HG02938 (cell line): Measurements from ENCODE around the gene CTH.
"Not testable (repeated sequence)": the region's sequence is repeated elsewhere in the genome, so short reads cannot be mapped to it uniquely, and the experiment has no call there.

Source experiments
- ATAC-seq: cut with Tn5 transposase; IDR thresholded peaks from one replicate; pipeline ENCODE4 v1.9.1; 2021; ENCODE audit warnings: mild to moderate bottlenecking, moderate library complexity; ENCODE audit not compliant: unreplicated experiment

Gene CTH

DNA sequence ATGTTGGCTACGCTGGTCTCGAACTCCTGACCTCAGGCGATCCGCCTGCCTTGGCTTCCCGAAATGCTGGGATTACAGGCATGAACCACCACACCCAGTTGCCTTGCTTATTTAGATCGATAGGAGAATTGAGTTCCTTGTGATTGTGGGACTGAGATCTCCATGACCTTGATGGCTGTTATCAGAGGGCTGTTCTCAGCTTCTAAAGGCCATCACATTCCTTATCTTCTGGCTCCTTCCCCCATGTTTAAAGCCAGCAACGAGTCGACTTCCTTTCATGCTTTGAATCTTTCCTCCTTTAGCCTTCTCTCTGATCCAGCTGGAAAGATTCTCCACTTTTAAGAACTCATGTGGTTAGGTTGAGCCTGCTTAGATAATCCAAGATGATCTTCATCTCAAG, 38.0 kb downstream of the CTH start:
- no peak for ATAC-seq

DNA sequence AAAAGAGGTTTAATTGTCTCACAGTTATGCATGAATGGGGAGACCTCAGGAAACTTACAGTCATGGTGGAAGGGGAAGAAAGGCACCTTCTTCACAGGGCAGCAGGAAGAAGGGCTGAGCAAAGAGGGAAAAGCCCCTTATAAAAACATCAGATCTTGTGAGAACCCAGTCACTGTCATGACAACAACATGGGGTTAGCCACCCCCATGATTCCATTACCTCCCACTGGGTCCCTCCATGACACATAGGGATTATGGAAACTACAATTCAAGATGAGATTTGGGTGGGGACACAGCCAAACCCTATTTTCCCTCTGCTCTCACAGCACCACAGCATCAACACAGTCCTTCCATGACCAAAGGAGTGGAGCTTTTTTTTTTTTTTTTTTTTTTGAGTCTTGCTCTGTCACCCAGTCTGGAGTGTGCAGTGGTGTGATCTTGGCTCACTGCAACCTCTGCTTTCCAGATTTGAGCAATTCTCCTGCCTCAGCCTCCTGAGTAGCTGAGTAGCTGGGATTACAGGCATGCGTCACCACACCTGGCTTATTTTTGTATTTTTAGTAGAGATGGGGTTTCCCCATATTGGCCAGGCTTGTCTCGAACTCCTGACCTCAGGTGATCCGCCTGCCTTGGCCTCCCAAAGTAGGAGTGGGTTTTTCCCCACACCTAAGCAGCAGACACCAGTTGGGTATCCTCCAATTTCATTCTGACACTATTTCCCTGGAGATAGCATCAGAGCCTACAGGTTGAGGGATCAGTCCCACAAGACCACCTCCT, 41.3 kb downstream of the CTH start:
- not testable (repeated sequence) for ATAC-seq

DNA sequence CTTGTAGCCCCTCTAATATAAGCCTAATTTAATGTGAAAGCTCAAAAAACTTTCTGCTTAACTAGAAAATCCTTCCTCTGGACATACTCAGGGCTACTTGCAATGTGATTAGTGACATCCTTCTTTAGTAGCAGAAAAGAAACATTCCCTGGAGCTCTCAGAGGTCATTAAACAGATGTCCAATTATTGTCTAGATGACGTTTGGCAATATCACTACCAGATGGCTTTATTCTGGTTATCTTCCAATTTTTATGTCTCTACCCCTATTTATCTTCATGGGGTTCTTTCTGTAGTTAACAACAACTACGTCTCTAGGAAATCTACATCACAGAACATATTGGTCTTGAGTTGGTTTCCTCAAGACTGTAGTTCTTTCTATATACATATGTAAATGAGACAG, 44.2 kb downstream of the CTH start:
- ATAC-seq = no peak

DNA sequence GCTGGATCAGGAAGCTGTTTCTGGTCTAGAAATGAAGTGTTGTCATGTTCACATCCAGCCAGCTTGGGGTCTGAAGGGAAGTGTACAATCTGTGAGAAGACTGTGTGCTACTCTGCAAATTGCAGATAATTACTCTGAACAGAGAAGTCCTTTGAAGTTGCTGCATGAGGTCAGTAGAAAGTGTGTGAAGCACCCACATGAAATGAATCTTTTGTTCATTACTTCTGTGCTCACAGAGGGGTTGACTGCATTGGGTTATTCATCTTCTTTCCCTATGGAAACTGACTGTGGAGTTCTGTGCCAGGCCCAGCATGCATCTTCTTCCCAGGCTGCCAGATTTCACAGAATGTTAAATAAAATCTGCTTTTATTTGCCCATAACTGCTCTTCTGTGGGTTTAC, 47.1 kb downstream of the CTH start:
- ATAC-seq = no peak

DNA sequence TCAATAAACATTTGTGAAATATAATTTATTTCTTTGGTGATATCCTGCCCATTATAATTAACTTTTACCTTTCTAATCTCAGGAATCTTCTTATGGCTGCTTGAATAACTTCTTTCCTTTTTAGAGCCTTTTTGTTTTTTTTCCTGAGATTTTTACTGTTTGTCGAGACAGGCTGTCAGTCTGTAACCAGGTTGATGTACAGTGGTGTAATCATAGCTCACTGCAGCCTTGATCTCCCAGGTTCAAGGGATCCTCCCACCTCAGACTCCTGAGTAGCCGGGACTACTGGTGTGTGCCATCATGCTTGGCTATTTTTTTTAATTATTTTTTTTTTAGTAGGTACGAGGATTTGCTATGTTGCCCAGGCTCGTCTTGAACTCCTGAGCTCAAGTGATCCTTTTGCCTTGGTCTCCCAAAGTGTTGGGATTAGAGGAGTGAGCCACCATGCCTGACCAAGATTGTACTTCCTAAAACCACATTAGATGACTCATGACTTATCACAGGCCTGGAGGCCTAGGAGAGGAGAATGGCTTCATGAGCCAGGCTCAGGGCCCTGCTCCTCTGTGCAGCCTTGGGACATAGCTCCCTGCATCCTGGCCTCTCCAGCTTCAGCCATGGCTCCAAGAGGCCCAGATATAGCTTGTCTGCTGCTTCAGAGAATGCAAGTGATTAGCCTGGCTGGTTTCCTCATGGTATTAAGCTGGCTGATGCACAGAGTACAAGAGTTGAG, 48.6 kb downstream of the CTH start:
- no peak for ATAC-seq

DNA sequence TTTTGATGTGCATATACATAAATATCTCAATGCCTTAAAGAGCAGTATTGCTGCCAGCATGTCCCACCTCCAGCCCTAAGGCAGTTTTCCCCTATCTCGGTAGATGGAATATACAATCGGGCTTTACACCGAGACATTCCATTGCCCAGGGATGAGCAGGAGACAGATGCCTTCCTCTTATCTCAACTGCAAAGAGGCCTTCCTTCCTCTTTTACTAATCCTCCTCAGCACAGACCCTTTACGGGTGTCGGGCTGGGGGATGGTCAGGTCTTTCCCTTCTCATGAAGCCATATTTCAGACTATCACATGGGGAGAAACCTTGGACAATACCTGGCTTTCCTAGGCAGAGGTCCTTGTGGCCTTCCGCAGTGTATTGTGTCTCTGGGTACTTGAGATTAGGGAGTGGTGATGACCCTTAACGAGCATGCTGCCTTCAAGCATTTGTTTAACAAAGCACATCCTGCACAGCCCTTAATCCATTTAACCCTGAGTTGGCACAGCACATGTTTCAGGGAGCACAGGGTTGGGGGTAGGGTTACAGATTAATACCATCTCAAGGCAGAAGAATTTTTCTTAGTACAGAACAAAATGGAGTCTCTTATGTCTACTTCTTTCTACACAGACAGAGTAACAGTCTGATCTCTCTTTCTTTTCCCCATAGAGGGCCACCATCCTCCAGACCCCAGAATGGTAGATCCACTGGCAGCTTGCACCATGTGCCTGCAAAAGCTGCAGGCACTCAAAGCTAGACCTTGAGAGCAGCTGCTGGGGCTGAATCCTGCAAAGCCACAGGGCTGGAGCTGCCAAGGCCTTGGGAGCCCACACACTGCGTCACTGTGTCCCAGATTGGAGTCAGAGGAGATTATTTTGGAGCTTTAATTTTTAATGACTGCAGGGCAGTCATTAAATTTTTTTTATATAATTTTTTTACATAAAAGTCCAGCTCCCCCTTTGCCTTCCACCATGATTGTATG, 50.0 kb downstream of the CTH start:
- ATAC-seq = not testable (repeated sequence)

DNA sequence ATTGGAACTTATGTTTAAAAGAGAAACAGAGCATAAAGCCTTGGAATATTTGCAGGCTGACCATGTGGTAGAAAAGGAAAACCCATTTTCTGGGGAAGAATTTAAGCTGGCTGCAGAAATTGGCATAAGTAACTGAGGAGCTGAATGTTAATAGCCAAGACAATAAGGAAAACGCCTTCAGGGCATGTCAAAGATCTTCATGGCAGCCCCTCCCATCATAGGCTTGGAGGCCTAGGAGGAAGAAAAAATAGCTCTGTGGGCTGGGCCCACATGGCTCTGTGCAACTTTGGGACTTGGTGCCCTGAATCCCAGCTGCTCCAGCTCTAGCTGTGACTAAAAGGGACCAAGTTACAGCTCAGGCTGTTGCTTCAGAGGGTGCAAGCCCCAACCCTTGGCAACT, 51.5 kb downstream of the CTH start:
- ATAC-seq = no peak

DNA sequence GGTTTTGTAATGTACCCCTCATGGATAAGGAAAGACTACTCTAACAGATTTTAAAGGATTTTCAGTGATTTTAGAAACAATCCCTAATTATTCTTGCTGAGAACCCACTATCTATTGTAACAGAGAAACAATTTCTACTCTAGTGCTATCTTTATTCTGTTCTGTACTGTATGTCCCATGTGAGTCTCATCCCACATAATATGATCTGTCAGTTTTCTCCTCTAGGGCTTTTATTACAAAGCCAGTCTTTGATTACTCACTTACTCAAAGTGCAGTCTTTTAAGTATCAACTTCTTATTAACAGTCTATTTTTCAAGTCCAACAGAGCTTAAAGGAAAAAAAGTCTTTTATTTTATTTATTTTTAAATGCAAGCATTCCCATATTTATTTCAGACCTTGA, 54.8 kb downstream of the CTH start:
- ATAC-seq = no peak

DNA sequence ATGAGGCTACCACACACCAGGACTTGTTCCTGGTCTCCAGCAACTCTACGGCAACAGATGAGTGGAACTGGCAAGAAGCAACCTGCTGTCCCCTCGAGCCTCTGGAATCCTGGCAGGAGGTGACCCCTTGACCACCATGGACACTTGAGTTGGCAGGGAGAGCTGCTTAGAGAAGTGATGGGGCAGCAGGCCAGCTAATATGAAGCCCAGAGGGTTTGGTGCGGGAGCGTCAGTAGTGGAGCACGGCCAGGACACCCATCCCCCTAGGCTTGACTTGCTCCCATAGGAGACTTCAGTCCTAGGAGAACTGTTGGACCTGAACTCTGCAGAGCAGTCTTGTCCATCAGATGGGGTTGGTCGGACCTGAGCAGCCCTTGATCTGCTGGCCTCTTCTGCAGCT, 56.5 kb downstream of the CTH start:
- ATAC-seq = no peak

DNA sequence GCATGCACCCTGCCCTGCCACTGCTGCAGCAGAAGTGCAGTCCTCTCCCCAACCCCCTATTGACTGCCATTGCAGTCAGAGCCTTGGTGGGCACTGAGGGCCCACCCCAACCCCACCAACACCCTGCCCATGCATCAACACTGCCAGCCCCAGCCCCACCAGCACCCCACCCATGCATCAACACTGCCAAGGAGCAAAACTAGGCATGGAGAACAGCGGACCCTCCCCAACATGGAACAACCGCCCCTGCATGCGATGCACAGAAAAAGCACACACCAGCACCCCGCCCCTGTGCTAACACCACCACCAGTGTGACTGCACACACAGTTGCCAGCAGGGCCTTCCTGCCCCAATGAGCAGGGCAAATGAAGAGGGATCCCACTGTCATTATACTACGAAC, 57.1 kb downstream of the CTH start:
- ATAC-seq = no peak

DNA sequence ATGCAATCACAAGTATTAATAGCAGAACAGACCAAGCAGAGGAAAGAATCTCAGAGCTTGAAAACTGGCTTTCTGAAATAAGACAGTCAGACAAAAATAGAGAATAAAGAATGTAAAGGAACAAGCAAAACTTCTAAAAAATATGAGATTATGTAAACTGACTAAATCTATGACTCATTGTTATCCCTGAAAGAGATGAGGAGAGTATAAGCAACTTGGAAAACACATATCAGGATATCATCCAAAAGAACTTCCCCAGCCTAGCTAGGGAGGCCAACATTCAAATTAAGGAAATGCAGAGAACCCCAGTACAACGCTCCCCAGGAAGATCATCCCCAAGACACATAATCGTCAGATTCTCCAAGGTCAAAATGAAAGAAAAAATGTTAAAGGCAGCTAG, 58.1 kb downstream of the CTH start:
- ATAC-seq = not testable (repeated sequence)

DNA sequence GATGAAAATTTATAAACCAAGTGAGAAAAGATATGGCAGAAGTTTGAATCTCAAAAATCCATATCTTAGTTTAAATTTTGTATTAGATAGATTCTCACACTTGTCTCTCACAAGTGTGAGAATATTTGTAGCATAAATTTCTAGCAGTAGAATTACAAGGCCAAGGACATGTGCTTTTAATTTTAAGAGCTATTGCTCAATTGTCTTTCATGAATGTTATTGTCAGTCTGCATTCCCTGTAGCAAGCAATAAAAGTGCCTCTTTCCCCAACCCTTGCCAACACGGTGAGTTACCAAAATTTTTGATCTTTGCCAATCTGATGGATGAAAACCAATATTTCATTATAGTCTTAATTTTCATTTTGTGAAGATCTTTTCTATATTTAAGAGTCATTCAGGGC, 64.0 kb downstream of the CTH start:
- no peak for ATAC-seq

DNA sequence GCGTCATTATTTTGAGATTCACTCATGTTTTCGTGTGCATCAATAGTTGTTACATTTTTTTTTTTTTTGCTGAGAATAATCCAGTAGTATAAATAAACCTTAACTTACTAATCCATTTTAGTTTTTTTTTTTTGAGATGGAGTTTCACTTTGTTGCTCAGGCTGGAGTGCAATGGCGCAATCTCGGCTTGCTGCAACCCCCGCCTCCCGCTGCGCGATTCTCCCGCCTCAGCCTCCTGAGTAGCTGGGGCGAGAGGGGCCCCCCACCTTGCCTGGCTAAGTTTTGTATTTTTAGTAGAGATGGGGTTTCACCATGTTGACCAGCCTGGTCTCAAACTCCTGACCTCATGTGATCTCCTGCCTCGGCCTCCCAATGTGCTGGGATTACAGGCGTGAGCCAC, 66.0 kb downstream of the CTH start:
- ATAC-seq = no peak

DNA sequence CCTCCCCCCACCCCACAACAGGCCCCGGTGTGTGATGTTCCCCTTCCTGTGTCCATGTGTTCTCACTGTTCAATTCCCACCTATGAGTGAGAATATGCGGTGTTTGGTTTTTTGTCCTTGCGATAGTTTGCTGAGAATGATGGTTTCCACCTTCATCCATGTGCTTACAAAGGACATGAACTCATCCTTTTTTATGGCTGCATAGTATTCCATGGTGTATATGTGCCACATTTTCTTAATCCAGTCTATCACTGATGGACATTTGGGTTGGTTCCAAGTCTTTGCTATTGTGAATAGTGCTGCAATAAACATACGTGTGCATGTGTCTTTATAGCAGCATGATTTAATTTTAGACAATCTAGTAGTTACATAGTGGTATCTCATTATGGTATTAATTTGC, 66.8 kb downstream of the CTH start:
- ATAC-seq = not testable (repeated sequence)

DNA sequence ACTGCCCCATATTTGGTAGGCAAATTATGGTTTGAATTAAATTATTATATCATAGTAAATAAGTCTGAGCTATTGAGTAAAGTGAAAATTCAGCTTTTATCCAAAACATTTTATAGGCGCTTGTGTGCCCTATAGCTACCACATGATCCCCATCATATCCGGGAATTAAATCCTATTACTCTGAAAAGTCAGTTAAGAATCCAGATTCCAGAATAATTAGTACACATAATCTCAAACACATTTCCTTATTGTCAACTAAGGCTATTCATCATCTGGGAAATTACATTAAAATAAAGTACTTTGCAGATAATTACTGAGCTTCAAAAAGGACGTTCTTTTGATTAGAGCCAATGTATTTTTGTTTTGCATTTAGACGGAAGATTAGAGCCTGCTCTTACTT, 72.3 kb downstream of the CTH start:
- ATAC-seq = no peak

DNA sequence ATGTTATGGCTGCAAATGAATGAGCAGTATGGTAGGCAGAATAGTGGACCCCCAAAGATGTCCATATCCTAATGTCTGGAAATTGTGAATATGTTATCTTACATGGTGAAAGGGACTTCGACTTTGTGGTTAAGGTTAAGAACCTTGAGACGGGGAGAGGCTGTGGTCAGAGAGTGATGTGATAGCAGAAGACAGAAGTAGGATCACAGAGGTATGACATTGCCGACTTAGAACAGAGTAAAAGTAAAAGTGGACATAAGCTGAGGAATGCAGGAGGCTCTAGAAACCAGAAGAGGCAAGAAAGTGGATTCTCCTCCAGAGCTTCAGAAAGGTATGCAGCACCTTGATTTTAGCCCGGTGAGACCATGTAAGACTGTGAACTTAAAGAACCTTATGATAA, 74.6 kb downstream of the CTH start:
- no peak for ATAC-seq

DNA sequence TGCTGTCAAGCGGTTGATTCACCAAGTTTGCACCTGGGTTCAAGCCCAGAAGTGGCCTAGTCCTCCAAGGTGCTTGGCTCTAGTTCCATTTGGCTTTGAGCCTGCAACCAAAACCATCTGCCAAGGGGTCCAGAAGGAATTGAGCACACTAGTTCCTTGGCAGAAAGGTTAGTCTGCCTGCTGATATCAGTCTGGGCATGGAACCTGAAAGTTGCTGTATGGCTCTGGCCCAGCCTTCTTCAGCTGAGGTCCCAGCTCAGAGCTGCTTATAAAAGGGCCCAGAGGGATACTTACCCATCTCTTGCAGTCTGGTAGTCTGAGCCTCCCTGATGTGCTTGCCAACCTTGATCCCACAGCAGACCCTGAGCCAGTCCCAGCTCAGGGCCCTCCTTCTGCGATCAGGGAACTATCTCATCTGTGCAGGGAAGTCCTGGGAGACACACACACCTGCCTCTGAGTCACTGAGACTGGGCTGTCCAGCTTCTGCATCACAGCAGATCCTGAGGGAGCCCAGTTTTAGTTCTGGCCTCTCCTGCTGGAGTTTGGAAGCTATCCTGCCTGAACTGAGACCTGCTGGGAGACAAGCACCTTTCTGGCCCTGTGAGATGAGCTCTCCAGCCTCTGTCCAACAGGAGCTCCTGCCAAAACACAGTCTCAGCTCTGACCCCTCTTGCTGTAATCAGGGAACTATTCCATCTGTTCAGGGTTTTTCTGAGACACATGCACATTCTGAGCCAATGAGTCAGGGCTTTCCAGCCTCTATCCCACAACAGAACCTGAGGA, 75.8 kb downstream of the CTH start:
- no peak for ATAC-seq

DNA sequence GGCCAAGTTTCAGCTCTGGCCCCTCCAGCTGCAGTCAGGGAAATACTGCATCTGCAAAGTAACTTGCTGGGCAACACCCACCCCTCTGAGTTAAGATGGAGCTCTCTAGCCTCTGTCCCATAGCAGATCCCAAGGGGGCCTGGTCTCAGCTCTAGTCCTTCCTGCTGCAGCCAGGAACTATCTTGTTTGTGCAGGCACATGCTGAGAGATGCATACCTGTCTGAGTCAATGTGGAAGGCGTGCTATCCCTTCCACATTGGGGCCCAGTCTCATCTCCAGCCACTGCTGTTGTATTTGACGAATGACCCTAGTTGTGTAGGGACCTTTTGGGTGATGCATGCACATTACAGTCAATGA, 76.4 kb downstream of the CTH start:
- no peak for ATAC-seq

DNA sequence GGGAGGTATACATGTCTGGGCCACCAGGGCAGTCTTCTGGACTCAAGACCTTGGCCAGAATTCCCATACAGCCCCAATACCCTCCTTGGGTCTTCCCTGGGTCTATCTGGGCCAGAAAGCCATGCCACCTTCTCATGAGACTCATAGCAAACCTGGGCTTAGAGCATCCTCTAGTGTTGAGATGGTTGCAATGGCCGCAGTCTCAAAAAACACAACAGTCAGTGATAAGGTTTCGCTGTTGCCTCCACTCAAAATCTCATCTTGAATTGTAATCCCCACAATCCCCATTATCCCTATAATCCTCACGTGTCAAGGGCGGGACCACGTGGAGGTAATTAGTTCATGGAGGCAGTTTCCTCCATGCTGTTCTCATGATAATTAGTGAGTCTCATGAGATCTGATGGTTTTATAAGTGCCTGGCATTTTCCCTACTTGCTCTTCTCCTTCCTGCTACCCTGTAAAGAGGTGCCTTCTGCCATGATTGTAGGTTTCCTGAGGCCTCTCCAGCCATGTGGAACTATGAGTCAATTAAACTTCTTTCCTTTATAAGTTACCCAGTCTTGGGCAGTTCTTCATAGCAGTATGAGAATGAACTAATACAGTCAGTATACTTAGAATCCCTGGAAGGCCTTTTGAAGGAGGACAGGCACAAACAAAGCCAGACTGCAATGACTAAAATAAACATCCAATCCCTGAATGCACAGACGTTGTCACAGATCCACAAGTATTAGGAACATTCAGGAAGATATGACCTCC, 77.0 kb downstream of the CTH start:
- ATAC-seq = peak; percentile 67
